GM19372 (cell line): ENCODE data around the gene FBXO9.

Experiments
- ATAC-seq: cut with Tn5 transposase; IDR thresholded peaks from one replicate; pipeline ENCODE4 v1.9.1; 2021; ENCODE audit warnings: mild to moderate bottlenecking, low read depth, moderate library complexity; ENCODE audit not compliant: unreplicated experiment

The FBXO9 gene

GRCh38 chr6:53086302-53086701, 21.1 kb downstream of the FBXO9 start:
- no peak for ATAC-seq

GRCh38 chr6:53089948-53090347, 24.7 kb downstream of the FBXO9 start:
- ATAC-seq, result no peak

- ATAC-seq, result no peak
Observed at GRCh38 chr6:53090576-53090975, 25.4 kb downstream of the FBXO9 start.

- ATAC-seq, result no peak
Observed at GRCh38 chr6:53095270-53095669, 30.1 kb downstream of the FBXO9 start.

GRCh38 chr6:53095716-53096115, 30.5 kb downstream of the FBXO9 start:
- no peak for ATAC-seq

GRCh38 chr6:53100561-53100960, 35.4 kb downstream of the FBXO9 start:
- no peak for ATAC-seq

GRCh38 chr6:53101006-53101405, 35.8 kb downstream of the FBXO9 start:
- no peak for ATAC-seq

- no peak for ATAC-seq
Observed at GRCh38 chr6:53103993-53104675, 38.9 kb downstream of the FBXO9 start.

- no peak for ATAC-seq
Observed at GRCh38 chr6:53104916-53105315, 39.7 kb downstream of the FBXO9 start.

- no peak for ATAC-seq
Observed at GRCh38 chr6:53107091-53107490, 41.9 kb downstream of the FBXO9 start.

GRCh38 chr6:53109612-53110011, 44.4 kb downstream of the FBXO9 start:
- peak; percentile 85 for ATAC-seq

- no peak for ATAC-seq
Observed at GRCh38 chr6:53111865-53112264, 46.7 kb downstream of the FBXO9 start.

GRCh38 chr6:53112404-53112803, 47.2 kb downstream of the FBXO9 start:
- no peak for ATAC-seq

- no peak for ATAC-seq
Observed at GRCh38 chr6:53112871-53113270, 47.7 kb downstream of the FBXO9 start.

GRCh38 chr6:53113742-53114141, 48.5 kb downstream of the FBXO9 start:
- no peak for ATAC-seq

- no peak for ATAC-seq
Observed at GRCh38 chr6:53115113-53115512, 49.9 kb downstream of the FBXO9 start.

- ATAC-seq, result no peak
Observed at GRCh38 chr6:53115741-53116140, 50.5 kb downstream of the FBXO9 start.

- ATAC-seq, result no peak
Observed at GRCh38 chr6:53119349-53119748, 54.1 kb downstream of the FBXO9 start.

- ATAC-seq, result no peak
Observed at GRCh38 chr6:53119772-53120409, 54.7 kb downstream of the FBXO9 start.

- no peak for ATAC-seq
Observed at GRCh38 chr6:53124131-53124800, 59.1 kb downstream of the FBXO9 start.

GRCh38 chr6:53125276-53125675, 60.1 kb downstream of the FBXO9 start:
- no peak for ATAC-seq

GRCh38 chr6:53128842-53129241, 63.6 kb downstream of the FBXO9 start:
- ATAC-seq, result no peak
